ENCODE data around the gene GGTLC3. TPM values are rescaled to one million over a fixed set of nuclear protein-coding genes. Genes with fewer than 3 reads are reported as not detected.

GGTLC3 gene
- polyA plus RNA-seq, 1 experiment, result not detected

Other genes starting within 250 kb of the GGTLC3 start
- 0.44 and 1.6 TPM in 2 replicates for gene TMEM191B, start 9.6 kb upstream of the GGTLC3 start, polyA plus RNA-seq (2011; rRNA removed)
- gene RIMBP3, start 93.8 kb upstream of the GGTLC3 start, polyA plus RNA-seq (2011; rRNA removed), result 0.29 and 0.48 TPM in 2 replicates

Measured in BJ (cell line).